Neuronal stem cell (in vitro differentiated cells): Measurements from ENCODE around the gene SPEM2.
"Not testable (repeated sequence)": the region's sequence is repeated elsewhere in the genome, so short reads cannot be mapped to it uniquely, and the experiment has no call there.

Experiments used
- DNase-seq: peaks from one replicate; pipeline ENCODE4 v3.0.0-alpha.2; 2013; ENCODE audit warnings: low spot score
- H2AFZ ChIP-seq: one replicate; pipeline ENCODE4 v1.6.1; 2013; ENCODE audit warnings: mild to moderate bottlenecking, low read length, inconsistent platforms
- H2AK5ac ChIP-seq: 2 replicates; pipeline ENCODE4 v1.6.1; 2013; ENCODE audit warnings: low read depth, mild to moderate bottlenecking, inconsistent platforms, low read length, moderate library complexity, mixed read lengths
- H2BK120ac ChIP-seq: 2 replicates; pipeline ENCODE4 v1.6.1; 2013; ENCODE audit warnings: low read depth, mild to moderate bottlenecking, inconsistent platforms, low read length, moderate library complexity, mixed read lengths
- H2BK12ac ChIP-seq: one replicate; pipeline ENCODE4 v1.6.1; 2013; ENCODE audit warnings: low read length, inconsistent platforms
- H2BK15ac ChIP-seq: 2 replicates; pipeline ENCODE4 v1.6.1; 2013; ENCODE audit warnings: mild to moderate bottlenecking, low read length, inconsistent platforms, mixed read lengths
- H2BK5ac ChIP-seq: one replicate; pipeline ENCODE4 v1.6.1; 2013; ENCODE audit warnings: inconsistent platforms, mild to moderate bottlenecking, low read length, moderate library complexity
- H3K14ac ChIP-seq: one replicate; pipeline ENCODE4 v1.6.1; 2013; ENCODE audit warnings: low read length, inconsistent platforms
- H3K18ac ChIP-seq: 2 replicates; pipeline ENCODE4 v1.6.1; 2013; ENCODE audit warnings: low read length, inconsistent platforms
- H3K23ac ChIP-seq: 2 replicates; pipeline ENCODE4 v1.6.1; 2013; ENCODE audit warnings: low read depth, mild to moderate bottlenecking, mixed read lengths, low read length, inconsistent platforms; ENCODE audit not compliant: poor library complexity
- H3K27ac ChIP-seq: replicated peaks from 3 replicates; pipeline ENCODE4 v1.5.1; 2013; ENCODE audit warnings: low read length, inconsistent platforms
- H3K27me3 ChIP-seq, 3 experiments: 2 replicates each; pipeline ENCODE4 v1.6.1; 2013; ENCODE audit warnings: low read length in 3 of 3, mild to moderate bottlenecking in 2 of 3, inconsistent platforms in 1 of 3, low read depth in 1 of 3, mixed read lengths in 1 of 3, moderate library complexity in 1 of 3; ENCODE audit not compliant: control insufficient read depth in 3 of 3, insufficient read depth in 3 of 3
- H3K36me3 ChIP-seq, 2 donors: replicated peaks in 1 of 2; 2 replicates each; pipeline ENCODE4 v1.6.1; 2013; ENCODE audit warnings: low read length in 2 of 2; ENCODE audit not compliant: control insufficient read depth in 2 of 2, insufficient read depth in 2 of 2
- H3K4ac ChIP-seq: 2 replicates; pipeline ENCODE4 v1.6.1; 2013; ENCODE audit warnings: inconsistent platforms, mild to moderate bottlenecking, low read length, moderate library complexity
- H3K4me1 ChIP-seq, 2 donors: 1 replicate in 1 of 2; 2 replicates in 1 of 2; pipeline ENCODE4 v1.6.1; 2013; ENCODE audit warnings: low read length in 2 of 2, low read depth in 1 of 2; ENCODE audit not compliant: control insufficient read depth in 2 of 2, insufficient read depth in 1 of 2
- H3K4me2 ChIP-seq: one replicate; pipeline ENCODE4 v1.6.1; 2013; ENCODE audit warnings: mild to moderate bottlenecking, low read length, inconsistent platforms; ENCODE audit not compliant: insufficient read depth, poor library complexity, severe bottlenecking
- H3K4me3 ChIP-seq, 2 donors: 2 replicates each; pipeline ENCODE4 v1.5.1; 2013; ENCODE audit warnings: low read length in 2 of 2, mild to moderate bottlenecking in 2 of 2, inconsistent platforms in 1 of 2, moderate library complexity in 1 of 2
- H3K79me1 ChIP-seq: one replicate; pipeline ENCODE4 v1.6.1; 2013; ENCODE audit warnings: low read depth, mild to moderate bottlenecking, inconsistent platforms, low read length, moderate library complexity
- H3K9ac ChIP-seq: one replicate; pipeline ENCODE4 v1.6.1; 2013; ENCODE audit warnings: mild to moderate bottlenecking, low read depth, low read length, inconsistent platforms; ENCODE audit not compliant: poor library complexity
- H3K9me3 ChIP-seq, 2 donors: replicated peaks in 1 of 2; 2 replicates each; pipeline versions ENCODE3 to v1.6.1; 2013; ENCODE audit warnings: low read length in 2 of 2, mild to moderate bottlenecking in 2 of 2, inconsistent platforms in 1 of 2, low read depth in 1 of 2, mixed read lengths in 1 of 2, moderate library complexity in 1 of 2; ENCODE audit not compliant: control insufficient read depth in 2 of 2, insufficient read depth in 1 of 2
- H4K8ac ChIP-seq: one replicate; pipeline ENCODE4 v1.6.1; 2013; ENCODE audit warnings: low read depth, mild to moderate bottlenecking, inconsistent platforms, low read length, moderate library complexity
- H4K91ac ChIP-seq: one replicate; pipeline ENCODE4 v1.6.1; 2013; ENCODE audit warnings: low read length, low read depth, mild to moderate bottlenecking, inconsistent platforms; ENCODE audit not compliant: poor library complexity
- WGBS, 2 donors: extraction: QIAGEN DNeasy Blood & Tissue Kit; methylation state at CpG; one replicate each; pipeline ENCODE4 v1.1.7; 2013; ENCODE audit warnings: missing lambda C conversion rate in 2 of 2, mixed read lengths in 1 of 2; ENCODE audit not compliant: insufficient read length in 2 of 2, insufficient replicate concordance in 1 of 2; ENCODE audit errors: extremely low coverage in 2 of 2; 5-methylcytosine and 5-hydroxymethylcytosine counted together

SPEM2 gene

GRCh38 chr17:7467498-7467897 is 42.1 kb downstream of the SPEM2 start:
- peaks cover 4 to 7% of the 10 kb centered on the region in 2 donors for H3K4me1 ChIP-seq
- no peak for DNase-seq
- H2AFZ ChIP-seq, result no peak overlapping the region
- no peak overlapping the region for H2BK120ac ChIP-seq
- no peaks in the 10 kb centered on the region for H3K27me3 ChIP-seq
- no peaks in the 10 kb centered on the region for H3K9me3 ChIP-seq
- H2BK15ac ChIP-seq, result no peak overlapping the region
- no peak overlapping the region for H3K4me3 ChIP-seq
- peaks cover 7% of the 10 kb centered on the region for H3K79me1 ChIP-seq
- H3K36me3 ChIP-seq, result peaks cover 5 to 28% of the 10 kb centered on the region in 2 donors
- H3K14ac ChIP-seq, result no peak overlapping the region
- no peak overlapping the region for H3K27ac ChIP-seq
- H4K8ac ChIP-seq, result no peak overlapping the region
- H3K23ac ChIP-seq, result no peak overlapping the region
- H2BK12ac ChIP-seq, result no peak overlapping the region
- H4K91ac ChIP-seq, result no peak overlapping the region
- H3K18ac ChIP-seq, result no peak overlapping the region
- H3K9ac ChIP-seq, result no peak overlapping the region
- H3K4me2 ChIP-seq, result no peak overlapping the region
- no peak overlapping the region for H2BK5ac ChIP-seq
- H3K4ac ChIP-seq, result no peak overlapping the region
- WGBS, 2 donors, result no CpG with 5 or more reads among the region's 3 CpGs
- no peak overlapping the region for H2AK5ac ChIP-seq

DNA sequence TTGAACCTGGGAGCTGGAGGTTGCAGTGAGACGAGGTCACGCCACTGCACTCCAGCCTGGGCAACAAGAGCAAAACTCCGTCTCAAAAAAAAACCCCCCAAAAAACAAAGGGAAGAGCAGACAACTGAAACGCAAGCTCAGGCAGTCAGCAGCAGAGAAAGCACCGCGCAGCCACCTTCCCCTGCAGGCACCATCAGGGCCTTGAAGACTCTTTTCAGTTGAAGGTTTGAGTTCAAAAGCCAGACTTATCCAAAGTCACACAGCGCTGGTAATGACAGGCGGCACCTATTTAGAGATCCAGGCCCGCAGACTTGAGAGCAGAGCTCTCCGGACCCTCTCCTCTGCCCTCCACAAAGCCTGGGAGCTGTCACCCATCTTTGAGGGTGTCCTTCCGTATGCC is 42.9 kb downstream of the SPEM2 start:
- H3K9ac ChIP-seq, result no peak overlapping the region
- DNase-seq, result no peak
- no peaks in the 10 kb centered on the region for H3K27me3 ChIP-seq
- WGBS, 2 donors, result no CpG with 5 or more reads among the region's 11 CpGs
- H2BK12ac ChIP-seq, result no peak overlapping the region
- no peak overlapping the region for H3K18ac ChIP-seq
- no peak overlapping the region for H3K4me2 ChIP-seq
- H2AFZ ChIP-seq, result no peak overlapping the region
- no peak overlapping the region for H3K23ac ChIP-seq
- H4K91ac ChIP-seq, result no peak overlapping the region
- peaks cover 4 to 7% of the 10 kb centered on the region in 2 donors for H3K4me1 ChIP-seq
- H4K8ac ChIP-seq, result no peak overlapping the region
- H3K14ac ChIP-seq, result no peak overlapping the region
- H2AK5ac ChIP-seq, result no peak overlapping the region
- no peak overlapping the region for H2BK15ac ChIP-seq
- no peak overlapping the region for H3K4ac ChIP-seq
- H3K9me3 ChIP-seq, result no peaks in the 10 kb centered on the region
- no peak overlapping the region for H3K4me3 ChIP-seq
- H3K79me1 ChIP-seq, result peaks cover 4% of the 10 kb centered on the region
- no peak overlapping the region for H2BK120ac ChIP-seq
- H3K27ac ChIP-seq, result no peak overlapping the region
- H3K36me3 ChIP-seq, result peaks cover 5 to 21% of the 10 kb centered on the region in 2 donors
- no peak overlapping the region for H2BK5ac ChIP-seq

GRCh38 chr17:7468804-7469389 is 43.5 kb downstream of the SPEM2 start:
- H3K4me3 ChIP-seq, result no peak overlapping the region
- no peak overlapping the region for H2AK5ac ChIP-seq
- no peak overlapping the region for H3K4me2 ChIP-seq
- WGBS, 2 donors, result no CpG with 5 or more reads among the region's 12 CpGs
- H2BK12ac ChIP-seq, result no peak overlapping the region
- no peaks in the 10 kb centered on the region for H3K27me3 ChIP-seq
- peaks cover 3 to 15% of the 10 kb centered on the region in 2 donors for H3K36me3 ChIP-seq
- no peak overlapping the region for H2BK5ac ChIP-seq
- H3K9me3 ChIP-seq, result no peaks in the 10 kb centered on the region
- H3K14ac ChIP-seq, result no peak overlapping the region
- H4K8ac ChIP-seq, result no peak overlapping the region
- no peak overlapping the region for H3K9ac ChIP-seq
- no peak overlapping the region for H3K27ac ChIP-seq
- H3K4me1 ChIP-seq, result peaks cover 4 to 7% of the 10 kb centered on the region in 2 donors
- H2AFZ ChIP-seq, result no peak overlapping the region
- no peak overlapping the region for H3K4ac ChIP-seq
- DNase-seq, result no peak
- H2BK15ac ChIP-seq, result no peak overlapping the region
- H4K91ac ChIP-seq, result no peak overlapping the region
- H3K79me1 ChIP-seq, result peaks cover 4% of the 10 kb centered on the region
- no peak overlapping the region for H2BK120ac ChIP-seq
- H3K18ac ChIP-seq, result no peak overlapping the region
- H3K23ac ChIP-seq, result no peak overlapping the region

DNA sequence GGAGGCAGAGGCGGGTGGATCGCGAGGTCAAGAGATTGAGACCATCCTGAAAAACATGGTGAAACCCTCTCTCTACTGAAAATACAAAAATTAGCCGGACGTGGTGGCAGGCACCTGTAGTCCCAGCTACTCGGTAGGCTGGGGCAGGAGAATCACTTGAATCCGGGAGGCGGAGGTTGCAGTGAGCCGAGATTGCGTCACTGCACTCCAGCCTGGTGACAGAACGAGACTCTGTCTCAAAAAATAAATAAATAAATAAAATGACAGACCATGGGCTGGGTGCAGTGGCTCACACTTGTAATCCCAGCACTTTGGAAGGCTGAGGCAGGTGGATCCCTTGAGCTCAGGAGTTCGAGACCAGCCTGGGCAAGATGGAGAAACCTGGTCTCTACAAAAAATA is 44.4 kb downstream of the SPEM2 start:
- H4K8ac ChIP-seq, H3K4me3 ChIP-seq, H3K79me1 ChIP-seq, H2BK12ac ChIP-seq, H2AK5ac ChIP-seq, H2BK5ac ChIP-seq, H3K27ac ChIP-seq, H3K18ac ChIP-seq, H2BK15ac ChIP-seq, H3K14ac ChIP-seq, H3K9me3 ChIP-seq, H3K27me3 ChIP-seq, H2BK120ac ChIP-seq, H4K91ac ChIP-seq, H2AFZ ChIP-seq, H3K4me1 ChIP-seq, H3K23ac ChIP-seq, H3K9ac ChIP-seq, H3K4me2 ChIP-seq, H3K4ac ChIP-seq, DNase-seq: not testable (repeated sequence)
- no CpG with 5 or more reads among the region's 12 CpGs for WGBS, 2 donors
- H3K36me3 ChIP-seq, result peaks cover 2 to 13% of the 10 kb centered on the region in 2 donors
